ENCODE data around the gene NEURL1. TPM values are rescaled to one million over a fixed set of nuclear protein-coding genes. Genes with fewer than 3 reads are reported as not detected.

NEURL1 gene
- total RNA-seq, 1 experiment from 2014 or later = 0.10 TPM

DNA sequence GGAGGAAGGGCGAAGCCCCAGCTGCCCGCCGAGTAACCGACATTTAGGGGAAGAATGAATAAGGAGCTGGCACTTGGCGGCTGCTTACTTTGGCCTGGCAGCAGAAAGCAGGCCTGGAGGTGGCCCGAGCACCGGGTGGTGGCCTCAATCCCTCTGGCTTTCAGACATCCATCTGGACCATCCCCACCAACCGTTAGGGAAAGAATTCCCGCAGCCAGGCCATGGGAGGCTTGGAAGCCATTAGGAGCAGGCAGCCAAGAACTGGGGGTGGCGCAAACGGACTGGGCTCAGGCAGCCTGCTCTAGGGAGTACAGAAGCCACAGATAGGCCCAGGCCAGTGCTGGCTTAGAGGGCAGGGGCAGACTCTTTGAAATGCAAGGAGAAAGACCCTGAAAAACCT is 132.7 kb downstream of the NEURL1 start:
- ChIA-PET POLR2A (no interaction called here), CTCF (no interaction called here)
- TF ChIP-seq SIN3A (IDR thresholded peaks at IDR 0.05; ENCODE audit: borderline replicate concordance, insufficient read depth, low read depth, low read length) = no peak
- no peak for TF ChIP-seq POLR2AphosphoS5 (IDR thresholded peaks at IDR 0.05; ENCODE audit: low read depth, low read length)
- TF ChIP-seq, protein P1, sequence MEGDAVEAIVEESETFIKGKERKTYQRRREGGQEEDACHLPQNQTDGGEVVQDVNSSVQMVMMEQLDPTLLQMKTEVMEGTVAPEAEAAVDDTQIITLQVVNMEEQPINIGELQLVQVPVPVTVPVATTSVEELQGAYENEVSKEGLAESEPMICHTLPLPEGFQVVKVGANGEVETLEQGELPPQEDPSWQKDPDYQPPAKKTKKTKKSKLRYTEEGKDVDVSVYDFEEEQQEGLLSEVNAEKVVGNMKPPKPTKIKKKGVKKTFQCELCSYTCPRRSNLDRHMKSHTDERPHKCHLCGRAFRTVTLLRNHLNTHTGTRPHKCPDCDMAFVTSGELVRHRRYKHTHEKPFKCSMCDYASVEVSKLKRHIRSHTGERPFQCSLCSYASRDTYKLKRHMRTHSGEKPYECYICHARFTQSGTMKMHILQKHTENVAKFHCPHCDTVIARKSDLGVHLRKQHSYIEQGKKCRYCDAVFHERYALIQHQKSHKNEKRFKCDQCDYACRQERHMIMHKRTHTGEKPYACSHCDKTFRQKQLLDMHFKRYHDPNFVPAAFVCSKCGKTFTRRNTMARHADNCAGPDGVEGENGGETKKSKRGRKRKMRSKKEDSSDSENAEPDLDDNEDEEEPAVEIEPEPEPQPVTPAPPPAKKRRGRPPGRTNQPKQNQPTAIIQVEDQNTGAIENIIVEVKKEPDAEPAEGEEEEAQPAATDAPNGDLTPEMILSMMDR (IDR thresholded peaks at IDR 0.05) = no peak
- no peak for TF ChIP-seq TCF7L2 (IDR thresholded peaks at IDR 0.05; ENCODE audit: low read depth, low read length)
- TF ChIP-seq, protein P2, sequence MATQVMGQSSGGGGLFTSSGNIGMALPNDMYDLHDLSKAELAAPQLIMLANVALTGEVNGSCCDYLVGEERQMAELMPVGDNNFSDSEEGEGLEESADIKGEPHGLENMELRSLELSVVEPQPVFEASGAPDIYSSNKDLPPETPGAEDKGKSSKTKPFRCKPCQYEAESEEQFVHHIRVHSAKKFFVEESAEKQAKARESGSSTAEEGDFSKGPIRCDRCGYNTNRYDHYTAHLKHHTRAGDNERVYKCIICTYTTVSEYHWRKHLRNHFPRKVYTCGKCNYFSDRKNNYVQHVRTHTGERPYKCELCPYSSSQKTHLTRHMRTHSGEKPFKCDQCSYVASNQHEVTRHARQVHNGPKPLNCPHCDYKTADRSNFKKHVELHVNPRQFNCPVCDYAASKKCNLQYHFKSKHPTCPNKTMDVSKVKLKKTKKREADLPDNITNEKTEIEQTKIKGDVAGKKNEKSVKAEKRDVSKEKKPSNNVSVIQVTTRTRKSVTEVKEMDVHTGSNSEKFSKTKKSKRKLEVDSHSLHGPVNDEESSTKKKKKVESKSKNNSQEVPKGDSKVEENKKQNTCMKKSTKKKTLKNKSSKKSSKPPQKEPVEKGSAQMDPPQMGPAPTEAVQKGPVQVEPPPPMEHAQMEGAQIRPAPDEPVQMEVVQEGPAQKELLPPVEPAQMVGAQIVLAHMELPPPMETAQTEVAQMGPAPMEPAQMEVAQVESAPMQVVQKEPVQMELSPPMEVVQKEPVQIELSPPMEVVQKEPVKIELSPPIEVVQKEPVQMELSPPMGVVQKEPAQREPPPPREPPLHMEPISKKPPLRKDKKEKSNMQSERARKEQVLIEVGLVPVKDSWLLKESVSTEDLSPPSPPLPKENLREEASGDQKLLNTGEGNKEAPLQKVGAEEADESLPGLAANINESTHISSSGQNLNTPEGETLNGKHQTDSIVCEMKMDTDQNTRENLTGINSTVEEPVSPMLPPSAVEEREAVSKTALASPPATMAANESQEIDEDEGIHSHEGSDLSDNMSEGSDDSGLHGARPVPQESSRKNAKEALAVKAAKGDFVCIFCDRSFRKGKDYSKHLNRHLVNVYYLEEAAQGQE (IDR thresholded peaks at IDR 0.05; ENCODE audit: insufficient read depth in 1 of 2, low read depth in 2 of 2, low read length in 1 of 2) = no peak
- Histone ChIP-seq H3K4me1 (ENCODE audit: control insufficient read depth, insufficient read depth, low read length) (no peaks in the 10 kb centered on the region), H3K9me3 (ENCODE audit: control insufficient read depth, insufficient read depth, low read depth, low read length) (no peaks in the 10 kb centered on the region), H3K27me3 (ENCODE audit: control insufficient read depth, insufficient read depth, low read length) (no peaks in the 10 kb centered on the region), H3K27ac (ENCODE audit: low read length) (no peak overlapping the region), H3K36me3 (ENCODE audit: control insufficient read depth, insufficient read depth, low read length) (no peaks in the 10 kb centered on the region), H3K4me3 (ENCODE audit: low read depth in 2 of 2, low read length in 2 of 2) (no peak overlapping the region)
- no TSS peak for BruUV-seq (replicated peaks)
- intact Hi-C loops (cut with micrococcal nuclease; ENCODE audit: unreplicated experiment) = no loop called here
- DNase-seq (ENCODE audit: low read depth, low spot score) = no peak
- ATAC-seq = no peak
- in situ Hi-C loops (cut with HindIII; ENCODE audit: low pct_unique_long_range_greater_than_20kb, low sequenced_read_pairs) = no loop called here

DNA sequence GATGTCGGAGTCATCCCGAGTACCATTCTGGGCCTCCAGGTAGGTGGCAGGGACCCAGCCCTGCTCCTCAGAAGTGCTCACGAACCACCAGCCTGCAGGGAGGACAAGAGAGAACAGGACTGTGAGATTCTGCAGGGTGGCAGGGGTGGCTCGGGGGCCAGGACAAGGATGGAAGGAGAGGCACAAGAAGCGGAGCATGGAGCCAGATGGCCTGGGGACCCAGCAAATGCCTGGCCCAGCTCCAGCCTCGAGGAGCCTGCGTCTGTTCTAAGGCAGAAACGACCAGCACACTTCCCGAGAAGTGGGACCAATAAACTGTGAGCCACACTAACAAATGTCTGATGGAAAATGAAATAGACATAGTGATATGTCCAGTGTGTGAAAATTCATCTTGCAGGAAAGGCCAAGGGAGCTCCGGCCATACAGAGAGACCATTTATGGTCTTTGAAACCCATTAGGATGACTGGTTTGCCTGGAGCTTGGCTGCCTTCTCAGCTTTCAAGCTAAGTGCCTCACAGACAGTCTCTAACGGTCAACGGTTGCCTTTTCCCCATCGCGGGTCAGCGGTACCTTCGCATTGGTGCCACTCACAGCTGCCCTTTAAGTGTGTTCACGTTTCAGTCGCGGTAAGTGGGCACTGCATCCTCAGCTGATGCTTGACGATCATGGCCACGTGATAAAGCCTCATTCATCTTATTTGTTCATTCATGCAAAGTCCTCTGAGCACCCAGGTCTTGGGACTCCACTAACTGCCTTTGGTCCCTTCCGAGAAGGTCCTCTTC is 133.8 kb downstream of the NEURL1 start:
- POLR2A ChIA-PET = no interaction called here
- H3K4me1 ChIP-seq (ENCODE audit: control insufficient read depth, insufficient read depth, low read length) = no peaks in the 10 kb centered on the region
- in situ Hi-C loops (cut with HindIII; ENCODE audit: low pct_unique_long_range_greater_than_20kb, low sequenced_read_pairs) = no loop called here
- no peaks in the 10 kb centered on the region for H3K36me3 ChIP-seq (ENCODE audit: control insufficient read depth, insufficient read depth, low read length)
- H3K4me3 ChIP-seq (ENCODE audit: low read depth in 2 of 2, low read length in 2 of 2) = no peak overlapping the region
- ATAC-seq = no peak
- DNase-seq (ENCODE audit: low read depth, low spot score) = no peak
- no peak overlapping the region for H3K27ac ChIP-seq (ENCODE audit: low read length)
- intact Hi-C loops (cut with micrococcal nuclease; ENCODE audit: unreplicated experiment) = no loop called here
- no peaks in the 10 kb centered on the region for H3K27me3 ChIP-seq (ENCODE audit: control insufficient read depth, insufficient read depth, low read length)
- no TSS peak for BruUV-seq (replicated peaks)
- H3K9me3 ChIP-seq (ENCODE audit: control insufficient read depth, insufficient read depth, low read depth, low read length) = no peaks in the 10 kb centered on the region
- TF ChIP-seq, protein P1 (IDR thresholded peaks at IDR 0.05) = no peak
- TF ChIP-seq POLR2AphosphoS5 (IDR thresholded peaks at IDR 0.05; ENCODE audit: low read depth, low read length) = no peak
- no peak for TF ChIP-seq TCF7L2 (IDR thresholded peaks at IDR 0.05; ENCODE audit: low read depth, low read length)
- TF ChIP-seq, protein P2 (IDR thresholded peaks at IDR 0.05; ENCODE audit: insufficient read depth in 1 of 2, low read depth in 2 of 2, low read length in 1 of 2) = no peak
- no peak for TF ChIP-seq SIN3A (IDR thresholded peaks at IDR 0.05; ENCODE audit: borderline replicate concordance, insufficient read depth, low read depth, low read length)
- CTCF ChIA-PET = interaction anchor here (0.6 kb wide), 1 partner anchor 323 kb away, joined by 6 read pairs; no protein-coding TSS in a partner anchor
